HepG2 (cell line): ENCODE data around the gene PPP1R13L. TPM values are rescaled to one million over a fixed set of nuclear protein-coding genes. Genes with fewer than 3 reads are reported as not detected.

Experiments used
- ATAC-seq: fragments of 200-7000 bp; cut with Tn5 transposase; 3 replicates; pipeline ENCODE4 v1.9.1; 2020; ENCODE audit warnings: mild to moderate bottlenecking, moderate library complexity
- BruUV-seq: library from RNA; stranded (reverse); fragments of 400-500 nt; replicated peaks from 2 replicates; lab custom pipeline; 2021; lab: Mats Ljungman, UMichigan
- CTCF ChIA-PET: fragments of 300-600 bp; formaldehyde crosslinking; extraction: SDS; loops from one replicate; lab custom pipeline; 2021; ENCODE audit warnings: low total read pairs, inconsistent platforms, low intra/inter-chr PET ratio; lab: Yijun Ruan, JAX
- POLR2A ChIA-PET: fragments of 350-600 bp; sonication (Branson Sonifier 250); formaldehyde crosslinking; loops from one replicate; lab custom pipeline; 2020; ENCODE audit warnings: antibody characterized with exemption, inconsistent platforms; lab: Yijun Ruan, JAX
- DNase-seq: peaks from one replicate; pipeline ENCODE4 v3.0.0-alpha.2; 2015; ENCODE audit warnings: low spot score
- FAIRE-seq: peaks from 3 replicates; lab custom pipeline; 2011; peaks lifted over from hg19 to GRCh38; lab: Jason Lieb, UNC
- H2AFZ ChIP-seq: one replicate; pipeline ENCODE4 v1.6.1; 2011; ENCODE audit warnings: low read length, inconsistent platforms
- H3K27ac ChIP-seq: fragments of 300-600 bp; 3 replicates; pipeline ENCODE4 v1.8.0; 2011; ENCODE audit warnings: mixed run types, mild to moderate bottlenecking, mixed read lengths, low read length, inconsistent platforms; ENCODE audit not compliant: insufficient read depth; ENCODE audit errors: extremely low read length
- H3K27me3 ChIP-seq, 2 experiments: fragments of 200-600 bp in 1 of 2; 2 replicates in 1 of 2; 3 replicates in 1 of 2; pipeline versions ENCODE4 v1.6.0 to v1.8.0; 2011; ENCODE audit warnings: low read length in 2 of 2, mild to moderate bottlenecking in 2 of 2, moderate library complexity in 2 of 2, inconsistent platforms in 1 of 2; ENCODE audit not compliant: insufficient read depth in 2 of 2, control insufficient read depth in 1 of 2
- H3K36me3 ChIP-seq, 2 experiments: fragments of 200-600 bp in 1 of 2; replicated peaks in 1 of 2; 2 replicates in 1 of 2; 3 replicates in 1 of 2; pipeline versions ENCODE4 v1.5.1 to v1.8.0; 2011; ENCODE audit warnings: low read length in 2 of 2, inconsistent platforms in 1 of 2; ENCODE audit not compliant: insufficient read depth in 2 of 2, control insufficient read depth in 1 of 2
- H3K4me1 ChIP-seq: 2 replicates; pipeline ENCODE4 v1.5.1; 2012; ENCODE audit warnings: low read length, inconsistent platforms; ENCODE audit not compliant: insufficient read depth
- H3K4me2 ChIP-seq: 2 replicates; pipeline ENCODE4 v1.6.0; 2011; ENCODE audit warnings: low read depth, low read length, inconsistent platforms
- H3K4me3 ChIP-seq, 3 experiments: fragments of 200-600 bp in 1 of 3; sonication (generic), shearing (Covaris generic) in 1 of 3; replicated peaks in 1 of 3; 2 replicates each; pipeline ENCODE4 v1.5.1; 2011 to 2016; ENCODE audit warnings: low read length in 3 of 3, inconsistent platforms in 2 of 3, low read depth in 2 of 3, mild to moderate bottlenecking in 2 of 3, control low read depth in 1 of 3, mixed read lengths in 1 of 3; ENCODE audit not compliant: insufficient read depth in 1 of 3
- H3K79me2 ChIP-seq: one replicate; pipeline ENCODE4 v1.6.1; 2011; ENCODE audit warnings: low read length, inconsistent platforms; ENCODE audit not compliant: insufficient read depth
- H3K9ac ChIP-seq: 2 replicates; pipeline ENCODE4 v1.6.0; 2011; ENCODE audit warnings: mild to moderate bottlenecking, low read depth, low read length, inconsistent platforms; ENCODE audit not compliant: insufficient read depth
- H3K9me3 ChIP-seq: 2 replicates; pipeline ENCODE4 v1.5.1; 2012; ENCODE audit warnings: mild to moderate bottlenecking, low read length
- H4K20me1 ChIP-seq: 2 replicates; pipeline ENCODE4 v1.6.0; 2011; ENCODE audit warnings: inconsistent platforms, mild to moderate bottlenecking, low read length, moderate library complexity; ENCODE audit not compliant: insufficient read depth
- AHR ChIP-seq: IDR thresholded peaks from 2 replicates; pipeline ENCODE4 v1.6.1; 2018; ENCODE audit warnings: missing genetic modification reagents, missing compliant biosample characterization
- ATF2 ChIP-seq: sonication (generic); formaldehyde crosslinking; IDR thresholded peaks from 2 replicates; pipeline ENCODE4 v1.4.0; 2020; ENCODE audit warnings: missing genetic modification reagents
- CENPT ChIP-seq: sonication (generic); formaldehyde crosslinking; IDR thresholded peaks from 2 replicates; pipeline ENCODE4 v1.8.0; 2022; ENCODE audit warnings: low read depth, mild to moderate bottlenecking, moderate library complexity, missing genetic modification reagents
- IRF1 ChIP-seq: sonication (generic); formaldehyde crosslinking; IDR thresholded peaks from 2 replicates; pipeline ENCODE4 v1.4.0; 2020; ENCODE audit warnings: low read depth, mild to moderate bottlenecking, missing genetic modification reagents
- ISL2 ChIP-seq: sonication (generic); formaldehyde crosslinking; IDR thresholded peaks from 2 replicates; pipeline ENCODE4 v1.5.0; 2020; ENCODE audit warnings: missing genetic modification reagents
- KLF12 ChIP-seq: sonication (generic); formaldehyde crosslinking; IDR thresholded peaks from 2 replicates; pipeline ENCODE4 v1.4.0; 2020; ENCODE audit warnings: missing genetic modification reagents, borderline replicate concordance
- MEIS1 ChIP-seq: sonication (generic); formaldehyde crosslinking; IDR thresholded peaks from 2 replicates; pipeline ENCODE4 v1.9.0; 2021; ENCODE audit warnings: mild to moderate bottlenecking, missing genetic modification reagents, moderate library complexity, borderline replicate concordance
- PITX1 ChIP-seq: sonication (generic); formaldehyde crosslinking; IDR thresholded peaks from 2 replicates; pipeline ENCODE4 v1.5.1; 2020; ENCODE audit warnings: mild to moderate bottlenecking, missing genetic modification reagents
- RFX3 ChIP-seq: IDR thresholded peaks from 2 replicates; pipeline ENCODE4 v1.6.1; 2016; ENCODE audit warnings: missing biosample characterization, missing genetic modification reagents
- RFXAP ChIP-seq: sonication (generic); formaldehyde crosslinking; IDR thresholded peaks from 2 replicates; pipeline ENCODE4 v1.4.0; 2020; ENCODE audit warnings: missing genetic modification reagents, borderline replicate concordance
- RORA ChIP-seq: sonication (generic); formaldehyde crosslinking; IDR thresholded peaks from 2 replicates; pipeline ENCODE4 v1.5.0; 2020; ENCODE audit warnings: mild to moderate bottlenecking, missing genetic modification reagents, moderate library complexity
- SMAD3 ChIP-seq: sonication (generic); formaldehyde crosslinking; IDR thresholded peaks from 2 replicates; pipeline ENCODE4 v1.4.0; 2020; ENCODE audit warnings: missing genetic modification reagents
- TOPORS ChIP-seq: sonication (generic); formaldehyde crosslinking; IDR thresholded peaks from 2 replicates; pipeline ENCODE4 v1.8.0; 2023; ENCODE audit warnings: mild to moderate bottlenecking, missing genetic modification reagents
- ZBTB21 ChIP-seq: sonication (generic); formaldehyde crosslinking; IDR thresholded peaks from 2 replicates; pipeline ENCODE4 v1.4.0; 2020; ENCODE audit warnings: missing genetic modification reagents
- ZBTB25 ChIP-seq: IDR thresholded peaks from 2 replicates; pipeline ENCODE4 v1.6.1; 2018; ENCODE audit warnings: missing genetic modification reagents
- ZFP36L2 ChIP-seq: sonication (generic); formaldehyde crosslinking; IDR thresholded peaks from 2 replicates; pipeline ENCODE4 v1.4.0; 2020; ENCODE audit warnings: missing genetic modification reagents
- ZMAT3 ChIP-seq: sonication (generic); formaldehyde crosslinking; conservative IDR thresholded peaks from 2 replicates; pipeline ENCODE4 v1.7.0; 2021; ENCODE audit warnings: missing genetic modification reagents
- ZNF350 ChIP-seq: sonication (generic); formaldehyde crosslinking; IDR thresholded peaks from 2 replicates; pipeline ENCODE4 v1.4.0; 2020; ENCODE audit warnings: mild to moderate bottlenecking, low read depth, missing genetic modification reagents, borderline replicate concordance
- ZNF367 ChIP-seq: sonication (generic); formaldehyde crosslinking; IDR thresholded peaks from 2 replicates; pipeline ENCODE4 v1.4.0; 2020; ENCODE audit warnings: missing genetic modification reagents, borderline replicate concordance
- ZNF549 ChIP-seq: sonication (generic); formaldehyde crosslinking; IDR thresholded peaks from 2 replicates; pipeline ENCODE4 v1.5.0; 2020; ENCODE audit warnings: missing genetic modification reagents
- ZNF713 ChIP-seq: sonication (generic); formaldehyde crosslinking; IDR thresholded peaks from 2 replicates; pipeline ENCODE4 v1.4.0; 2020; ENCODE audit warnings: mild to moderate bottlenecking, missing genetic modification reagents
- ZNF792 ChIP-seq: IDR thresholded peaks from 2 replicates; pipeline ENCODE4 v1.6.1; 2016
- WGBS: methylation state at CpG from one replicate; pipeline ENCODE4 v1.1.6; 2017; ENCODE audit warnings: low lambda C conversion rate; 5-methylcytosine and 5-hydroxymethylcytosine counted together
- in situ Hi-C: cut with HindIII; loops from 2 replicates; pipeline ENCODE4 v1.10.0; 2017; ENCODE audit warnings: low pct_unique_long_range_greater_than_20kb; ENCODE audit not compliant: extremely low pct_ligation_motif_present
- intact Hi-C: fragments of 100-400 bp; cut with micrococcal nuclease; formaldehyde crosslinking; loops from one replicate; pipeline ENCODE4 v1.10.0; 2022; ENCODE audit not compliant: unreplicated experiment
- polyA plus RNA-seq, 8 experiments: library from polyadenylated mRNA; depleted of rRNA in 3 of 8; stranded (reverse) in 7 of 8; unstranded in 1 of 8; fragments of >200 nt; fragmentation: Illumina TruSeq in 4 of 8; extraction: Trizol in 4 of 8; gene quantifications; 2 replicates each; pipeline versions ENCODE4 v1.2.1 to v1.2.3, GENCODE V29; 2011 to 2016; ENCODE audit warnings: low read depth in 4 of 8, missing spikeins in 1 of 8, mixed read lengths in 1 of 8; ENCODE audit not compliant: insufficient read depth in 1 of 8
- total RNA-seq, 5 experiments: library from RNA; depleted of rRNA; stranded (reverse); fragments of >200 nt; fragmentation: Illumina TruSeq; extraction: Trizol; gene quantifications; 2 replicates each; pipeline ENCODE4 v1.2.3, GENCODE V29; 2016; ENCODE audit warnings: low read depth in 1 of 5
- TF ChIP-seq, protein P1 (sequence below): sonication (generic); formaldehyde crosslinking; IDR thresholded peaks from 2 replicates; pipeline ENCODE4 v1.8.0; 2022; ENCODE audit warnings: missing genetic modification reagents, mild to moderate bottlenecking, borderline replicate concordance

Gene PPP1R13L
- total and polyA plus RNA-seq, 2 of the 13 experiments (the other 11 are each of a cell fraction or from before 2014, with no cell fraction given) = 1.3 to 6.6 TPM

- Histone ChIP-seq H3K36me3 (peaks cover 2 to 9% of the 10 kb centered on the region in 2 experiments; a peak in 3 of 5 replicates), H3K9ac (no peak overlapping the region), H4K20me1 (no peaks in the 10 kb centered on the region), H3K27me3 (peaks cover 11 to 48% of the 10 kb centered on the region in 2 experiments), H2AFZ (no peak overlapping the region), H3K27ac (no peak overlapping the region), H3K9me3 (no peaks in the 10 kb centered on the region), H3K79me2 (no peaks in the 10 kb centered on the region), H3K4me1 (peaks cover 8% of the 10 kb centered on the region), H3K4me3 (peak overlapping the region in 1 of 3 experiments; percentile 49; a peak in 2 of 6 replicates), H3K4me2 (peak overlapping the region; percentile 56)
- intact Hi-C loops = no loop called here
- POLR2A ChIA-PET = no interaction called here
- in situ Hi-C loops = loop anchor here (10.0 kb wide), 1 partner anchor 142 kb away; no protein-coding TSS in a partner anchor
- DNase-seq = peak; percentile 24
- no TSS peak for BruUV-seq
- FAIRE-seq = no peak
- CTCF ChIA-PET = interaction anchor here (1.1 kb wide), 1 partner anchor 146 kb away, joined by 3 read pairs; no protein-coding TSS in a partner anchor
- ATAC-seq = peak; percentile 61
- 0% methylated on average over 1 of the region's 27 CpGs for WGBS
- TF ChIP-seq ZNF792 (CRISPR knock-in tag) = no peak
- no peak for TF ChIP-seq TOPORS
- no peak for TF ChIP-seq ZFP36L2 (CRISPR knock-in tag)
- no peak for TF ChIP-seq ATF2 (CRISPR knock-in tag)
- no peak for TF ChIP-seq ZNF367
- TF ChIP-seq ISL2 = no peak
- no peak for TF ChIP-seq ZNF713
- TF ChIP-seq ZNF549 (CRISPR knock-in tag) = no peak
- TF ChIP-seq KLF12 (CRISPR knock-in tag) = no peak
- TF ChIP-seq RFX3 (CRISPR knock-in tag) = no peak
- TF ChIP-seq IRF1 (CRISPR knock-in tag) = no peak
- no peak for TF ChIP-seq RFXAP (CRISPR knock-in tag)
- no peak for TF ChIP-seq ZMAT3 (CRISPR knock-in tag)
- TF ChIP-seq AHR (CRISPR knock-in tag) = 0 out of 2 replicates have a peak, but pooled peaks have one; percentile 15
- no peak for TF ChIP-seq ZBTB21 (CRISPR knock-in tag)
- TF ChIP-seq, protein P1, sequence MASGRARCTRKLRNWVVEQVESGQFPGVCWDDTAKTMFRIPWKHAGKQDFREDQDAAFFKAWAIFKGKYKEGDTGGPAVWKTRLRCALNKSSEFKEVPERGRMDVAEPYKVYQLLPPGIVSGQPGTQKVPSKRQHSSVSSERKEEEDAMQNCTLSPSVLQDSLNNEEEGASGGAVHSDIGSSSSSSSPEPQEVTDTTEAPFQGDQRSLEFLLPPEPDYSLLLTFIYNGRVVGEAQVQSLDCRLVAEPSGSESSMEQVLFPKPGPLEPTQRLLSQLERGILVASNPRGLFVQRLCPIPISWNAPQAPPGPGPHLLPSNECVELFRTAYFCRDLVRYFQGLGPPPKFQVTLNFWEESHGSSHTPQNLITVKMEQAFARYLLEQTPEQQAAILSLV (CRISPR knock-in tag) = no peak
- no peak for TF ChIP-seq CENPT (CRISPR knock-in tag)
- TF ChIP-seq PITX1 (CRISPR knock-in tag) = no peak
- no peak for TF ChIP-seq SMAD3 (CRISPR knock-in tag)
- no peak for TF ChIP-seq ZNF350 (CRISPR knock-in tag)
- TF ChIP-seq RORA = no peak
- no peak for TF ChIP-seq ZBTB25 (CRISPR knock-in tag)
- TF ChIP-seq MEIS1 (CRISPR knock-in tag) = no peak
These were observed 58.4 kb downstream of the PPP1R13L start for GRCh38 chr19:45346449-45346848.
